GM23338 (cell line): ENCODE data around the gene RNF40.

Source experiments
- CTCF ChIP-seq, 2 experiments: fragments of 200-600 bp in 1 of 2; sonication (generic) in 1 of 2; conservative IDR thresholded peaks; 2 replicates each; pipeline versions ENCODE4 v1.5.1 to v1.6.1; 2016 to 2017; ENCODE audit warnings: antibody characterized with exemption in 2 of 2, low read depth in 2 of 2, mild to moderate bottlenecking in 2 of 2, moderate library complexity in 1 of 2
- ZNF114 ChIP-seq: fragments of 250-450 bp; sonication (Bioruptor Pico); IDR thresholded peaks from 2 replicates; pipeline ENCODE4 v1.5.0; 2020; ENCODE audit warnings: mild to moderate bottlenecking, moderate library complexity

GRCh38 chr16:30762991-30763725, 1.0 kb downstream of the RNF40 start:
- TF ChIP-seq CTCF (conservative IDR thresholded peaks at IDR 0.05; ENCODE audit: low read depth in 2 of 2) (no peak), ZNF114 (CRISPR knock-in tag) (no peak)
